ENCODE measurements around the gene PARVB. TPM values are rescaled to one million over a fixed set of nuclear protein-coding genes. Genes with fewer than 3 reads are reported as not detected.

Gene PARVB
- total RNA-seq, 2 experiments from 2014 or later: 42.7 to 45.9 TPM

- Mint-ChIP-seq H3K27me3 (peaks cover 2% of the 10 kb centered on the region), H3K4me1 (peaks cover 6% of the 10 kb centered on the region), H3K27ac (no peak overlapping the region), H3K36me3 (ENCODE audit: low read depth) (no peaks in the 10 kb centered on the region), H3K9me3 (ENCODE audit: low read depth) (no peaks in the 10 kb centered on the region), H3K4me3 (no peak overlapping the region)
- DNase-seq (no peak), ATAC-seq (no peak)
- POLR2A ChIA-PET: no interaction called here
- intact Hi-C loops (cut with DNase I, micrococcal nuclease): no loop called here
- CTCF ChIA-PET: interaction anchor here (1.2 kb wide), 1 partner anchor 13 kb away, joined by 3 read pairs; no protein-coding TSS in a partner anchor
Measured at GRCh38 chr22:44068422-44069191, 44.5 kb downstream of the PARVB start.

GRCh38 chr22:44070029-44070428, 45.9 kb downstream of the PARVB start:
- no peak overlapping the region for H3K27ac Mint-ChIP-seq
- ChIA-PET POLR2A (no interaction called here), CTCF (interaction anchor here (1.2 kb wide), 1 partner anchor 11 kb away, joined by 3 read pairs; no protein-coding TSS in a partner anchor)
- DNase-seq: no peak
- no peak for ATAC-seq
- H3K4me1 Mint-ChIP-seq: peaks cover 6% of the 10 kb centered on the region
- H3K4me3 Mint-ChIP-seq: no peak overlapping the region
- peaks cover 2% of the 10 kb centered on the region for H3K27me3 Mint-ChIP-seq
- H3K36me3 Mint-ChIP-seq (ENCODE audit: low read depth): no peaks in the 10 kb centered on the region
- H3K9me3 Mint-ChIP-seq (ENCODE audit: low read depth): no peaks in the 10 kb centered on the region
- intact Hi-C loops (cut with DNase I, micrococcal nuclease): no loop called here

GRCh38 chr22:44071781-44072326, 47.8 kb downstream of the PARVB start:
- Mint-ChIP-seq H3K4me1 (peaks cover 6% of the 10 kb centered on the region), H3K36me3 (ENCODE audit: low read depth) (no peaks in the 10 kb centered on the region), H3K27me3 (peaks cover 2% of the 10 kb centered on the region), H3K4me3 (no peak overlapping the region), H3K9me3 (ENCODE audit: low read depth) (no peaks in the 10 kb centered on the region), H3K27ac (no peak overlapping the region)
- DNase-seq (no peak), ATAC-seq (no peak)
- intact Hi-C loops (cut with DNase I, micrococcal nuclease): no loop called here
- ChIA-PET POLR2A (no interaction called here), CTCF (interaction anchor here (1.0 kb wide), 1 partner anchor 9 kb away, joined by 4 read pairs; no protein-coding TSS in a partner anchor)

- H3K4me3 Mint-ChIP-seq: no peak overlapping the region
- H3K36me3 Mint-ChIP-seq (ENCODE audit: low read depth): no peaks in the 10 kb centered on the region
- no peaks in the 10 kb centered on the region for H3K9me3 Mint-ChIP-seq (ENCODE audit: low read depth)
- intact Hi-C loops (cut with DNase I, micrococcal nuclease): no loop called here
- H3K27ac Mint-ChIP-seq: no peak overlapping the region
- POLR2A ChIA-PET: no interaction called here
- ATAC-seq: no peak
- CTCF ChIA-PET: no interaction called here
- DNase-seq: no peak
- no peaks in the 10 kb centered on the region for H3K27me3 Mint-ChIP-seq
- no peaks in the 10 kb centered on the region for H3K4me1 Mint-ChIP-seq
Measured at GRCh38 chr22:44074337-44074984, 50.4 kb downstream of the PARVB start.

GRCh38 chr22:44075022-44075421, 50.9 kb downstream of the PARVB start:
- H3K36me3 Mint-ChIP-seq (ENCODE audit: low read depth): no peaks in the 10 kb centered on the region

GRCh38 chr22:44075670-44076069, 51.6 kb downstream of the PARVB start:
- Mint-ChIP-seq H3K27ac (no peak overlapping the region), H3K4me1 (no peaks in the 10 kb centered on the region), H3K4me3 (no peak overlapping the region), H3K36me3 (ENCODE audit: low read depth) (no peaks in the 10 kb centered on the region), H3K27me3 (no peaks in the 10 kb centered on the region), H3K9me3 (ENCODE audit: low read depth) (no peaks in the 10 kb centered on the region)
- intact Hi-C loops (cut with DNase I, micrococcal nuclease): no loop called here
- no peak for ATAC-seq
- ChIA-PET CTCF (no interaction called here), POLR2A (no interaction called here)
- no peak for DNase-seq

More at GRCh38 chr22:44075022-44075421, 50.9 kb downstream of the PARVB start:
- H3K27me3 Mint-ChIP-seq: no peaks in the 10 kb centered on the region
- ChIA-PET POLR2A (no interaction called here), CTCF (no interaction called here)
- intact Hi-C loops (cut with DNase I, micrococcal nuclease): no loop called here
- H3K4me3 Mint-ChIP-seq: no peak overlapping the region
- no peaks in the 10 kb centered on the region for H3K9me3 Mint-ChIP-seq (ENCODE audit: low read depth)
- DNase-seq (no peak), ATAC-seq (no peak)
- no peaks in the 10 kb centered on the region for H3K4me1 Mint-ChIP-seq
- H3K27ac Mint-ChIP-seq: no peak overlapping the region

GRCh38 chr22:44076825-44077224, 52.7 kb downstream of the PARVB start:
- no peaks in the 10 kb centered on the region for H3K4me1 Mint-ChIP-seq
- POLR2A ChIA-PET: no interaction called here
- DNase-seq (no peak), ATAC-seq (no peak)
- CTCF ChIA-PET: no interaction called here
- no peaks in the 10 kb centered on the region for H3K36me3 Mint-ChIP-seq (ENCODE audit: low read depth)
- H3K4me3 Mint-ChIP-seq: no peak overlapping the region
- intact Hi-C loops (cut with DNase I, micrococcal nuclease): no loop called here
- no peaks in the 10 kb centered on the region for H3K9me3 Mint-ChIP-seq (ENCODE audit: low read depth)
- H3K27me3 Mint-ChIP-seq: no peaks in the 10 kb centered on the region
- H3K27ac Mint-ChIP-seq: no peak overlapping the region

GRCh38 chr22:44080936-44081861, 57.1 kb downstream of the PARVB start:
- POLR2A ChIA-PET: no interaction called here
- ATAC-seq (peak; percentile 68), DNase-seq (peak; percentile 85)
- Mint-ChIP-seq H3K9me3 (ENCODE audit: low read depth) (peaks cover 2% of the 10 kb centered on the region), H3K4me3 (no peak overlapping the region), H3K27me3 (no peaks in the 10 kb centered on the region), H3K27ac (no peak overlapping the region), H3K36me3 (ENCODE audit: low read depth) (no peaks in the 10 kb centered on the region), H3K4me1 (no peaks in the 10 kb centered on the region)
- CTCF ChIA-PET: interaction anchor here (0.5 to 7.0 kb wide), 13 partner anchors 10 to 750 kb away, joined by 3 to 56 read pairs (median 3); no protein-coding TSS in a partner anchor
- intact Hi-C loops (cut with DNase I, micrococcal nuclease): loop anchor here (1.0 to 10.0 kb wide), 3 partner anchors 484 to 545 kb away; no protein-coding TSS in a partner anchor

- no peaks in the 10 kb centered on the region for H3K27me3 Mint-ChIP-seq
- peaks cover 2% of the 10 kb centered on the region for H3K9me3 Mint-ChIP-seq (ENCODE audit: low read depth)
- CTCF ChIA-PET: interaction anchor here (0.7 to 7.0 kb wide), 3 partner anchors 18 to 89 kb away, joined by 3 to 56 read pairs (median 3); no protein-coding TSS in a partner anchor
- no peak for ATAC-seq
- H3K36me3 Mint-ChIP-seq (ENCODE audit: low read depth): no peaks in the 10 kb centered on the region
- no peak for DNase-seq
- no peak overlapping the region for H3K27ac Mint-ChIP-seq
- H3K4me3 Mint-ChIP-seq: no peak overlapping the region
- H3K4me1 Mint-ChIP-seq: no peaks in the 10 kb centered on the region
- intact Hi-C loops (cut with DNase I, micrococcal nuclease): loop anchor here in 1 of 2 experiments (10.0 kb wide), 1 partner anchor 482 kb away; no protein-coding TSS in a partner anchor
- POLR2A ChIA-PET: interaction anchor here (0.6 kb wide), 1 partner anchor 285 kb away, joined by 3 read pairs; no protein-coding TSS in a partner anchor
Measured at GRCh38 chr22:44082801-44083200, 58.7 kb downstream of the PARVB start.

GRCh38 chr22:44084044-44084772, 60.1 kb downstream of the PARVB start:
- no peaks in the 10 kb centered on the region for H3K27me3 Mint-ChIP-seq
- ChIA-PET POLR2A (no interaction called here), CTCF (interaction anchor here (1.0 to 7.0 kb wide), 2 partner anchors 90 to 480 kb away, joined by 3 to 56 read pairs; no protein-coding TSS in a partner anchor)
- intact Hi-C loops (cut with DNase I, micrococcal nuclease): loop anchor here in 1 of 2 experiments (10.0 kb wide), 1 partner anchor 481 kb away; no protein-coding TSS in a partner anchor
- H3K27ac Mint-ChIP-seq: no peak overlapping the region
- no peak for ATAC-seq
- peaks cover 2% of the 10 kb centered on the region for H3K9me3 Mint-ChIP-seq (ENCODE audit: low read depth)
- no peaks in the 10 kb centered on the region for H3K4me1 Mint-ChIP-seq
- no peaks in the 10 kb centered on the region for H3K36me3 Mint-ChIP-seq (ENCODE audit: low read depth)
- no peak for DNase-seq
- no peak overlapping the region for H3K4me3 Mint-ChIP-seq

Measured in activated CD4-positive, alpha-beta T cell treated with anti-CD3 and anti-CD28 coated beads for 36 hours (primary cell).